Endodermal cell (in vitro differentiated cells): ENCODE measurements around the gene DCAF4. TPM values are rescaled to one million over a fixed set of nuclear protein-coding genes. Genes with fewer than 3 reads are reported as not detected.

Experiments
- DNase-seq: peaks from one replicate; pipeline ENCODE4 v3.0.0-alpha.2; 2017
- H3K27ac ChIP-seq: 2 replicates; pipeline ENCODE4 v1.5.1; 2013; ENCODE audit warnings: mild to moderate bottlenecking, low read depth, low read length, moderate library complexity
- H3K27me3 ChIP-seq: 2 replicates; pipeline ENCODE4 v1.6.1; 2013; ENCODE audit warnings: mild to moderate bottlenecking, low read length, moderate library complexity; ENCODE audit not compliant: insufficient read depth, control insufficient read depth, poor library complexity, severe bottlenecking
- H3K36me3 ChIP-seq: 2 replicates; pipeline ENCODE4 v1.7.0; 2013; ENCODE audit warnings: mild to moderate bottlenecking, low read length, moderate library complexity; ENCODE audit not compliant: control insufficient read depth, insufficient read depth
- H3K4me1 ChIP-seq: one replicate; pipeline ENCODE4 v1.7.0; 2013; ENCODE audit warnings: low read length; ENCODE audit not compliant: control insufficient read depth, insufficient read depth
- H3K4me3 ChIP-seq: 2 replicates; pipeline ENCODE4 v1.5.1; 2013; ENCODE audit warnings: mild to moderate bottlenecking, low read length, moderate library complexity
- H3K9ac ChIP-seq: 2 replicates; pipeline ENCODE4 v1.6.1; 2013; ENCODE audit warnings: mild to moderate bottlenecking, low read length, moderate library complexity; ENCODE audit not compliant: poor library complexity, severe bottlenecking; ENCODE audit errors: extremely low read depth
- H3K9me3 ChIP-seq: 2 replicates; pipeline ENCODE4 v1.6.1; 2013; ENCODE audit warnings: mild to moderate bottlenecking, low read length, moderate library complexity; ENCODE audit not compliant: control insufficient read depth
- H3K27ac Mint-ChIP-seq: 2 replicates; pipeline ENCODE4 v1.8.0; 2020; ENCODE audit warnings: mixed read lengths
- H3K27me3 Mint-ChIP-seq: 2 replicates; pipeline ENCODE4 v1.8.0; 2021; ENCODE audit warnings: mild to moderate bottlenecking, mixed read lengths; ENCODE audit not compliant: insufficient read depth
- H3K36me3 Mint-ChIP-seq: 2 replicates; pipeline ENCODE4 v1.8.0; 2020; ENCODE audit warnings: low read depth, mixed read lengths
- H3K4me1 Mint-ChIP-seq: 2 replicates; pipeline ENCODE4 v1.8.0; 2020; ENCODE audit warnings: mixed read lengths
- H3K4me3 Mint-ChIP-seq: 2 replicates; pipeline ENCODE4 v1.8.0; 2020; ENCODE audit warnings: mild to moderate bottlenecking, moderate library complexity, mixed read lengths
- H3K9me3 Mint-ChIP-seq: 2 replicates; pipeline ENCODE4 v1.8.0; 2020; ENCODE audit warnings: mild to moderate bottlenecking, mixed read lengths
- CTCF ChIP-seq: fragments of 200-600 bp; sonication (generic); conservative IDR thresholded peaks from 2 replicates; pipeline ENCODE4 v1.5.0; 2021; ENCODE audit warnings: antibody characterized with exemption, mild to moderate bottlenecking
- WGBS, 2 experiments: methylation state at CpG; one replicate each; pipeline versions ENCODE4 v1.1.5 to v1.1.7; 2013; ENCODE audit warnings: missing lambda C conversion rate in 2 of 2, mixed read lengths in 1 of 2; ENCODE audit not compliant: insufficient coverage in 1 of 2, insufficient read length in 1 of 2; 5-methylcytosine and 5-hydroxymethylcytosine counted together
- total RNA-seq, 2 donors: library from RNA; stranded (reverse); fragmentation: NEBNext Ultra II Directional in 1 of 2; extraction: Animal tissue kit (Norgen Biotek cat#: 25700) in 1 of 2; gene quantifications; 2 replicates in 1 of 2; 3 replicates in 1 of 2; pipeline ENCODE4 v1.2.1, GENCODE V29; 2021

The DCAF4 gene
- total RNA-seq, 2 donors from 2014 or later, result 16.4 to 17.7 TPM

GRCh38 chr14:72982146-72982708 is 56.0 kb downstream of the DCAF4 start:
- Histone ChIP-seq H3K9me3 (peaks cover 5% of the 10 kb centered on the region), H3K27me3 (no peaks in the 10 kb centered on the region), H3K36me3 (peaks cover 50% of the 10 kb centered on the region), H3K4me3 (no peak overlapping the region), H3K27ac (no peak overlapping the region), H3K9ac (no peak overlapping the region), H3K4me1 (no peaks in the 10 kb centered on the region)
- no peaks in the 10 kb centered on the region for H3K27me3 Mint-ChIP-seq
- H3K4me3 Mint-ChIP-seq, result no peak overlapping the region
- no peak for DNase-seq
- no peak for TF ChIP-seq CTCF
- H3K4me1 Mint-ChIP-seq, result peaks cover 5% of the 10 kb centered on the region
- peaks cover 52% of the 10 kb centered on the region for H3K36me3 Mint-ChIP-seq
- no peak overlapping the region for H3K27ac Mint-ChIP-seq
- WGBS, 2 experiments, result 92% methylated on average over 3 of the region's 3 CpGs; no CpG with 5 or more reads in 1 of the 2 experiments
- H3K9me3 Mint-ChIP-seq, result no peaks in the 10 kb centered on the region

- 89 to 100% methylated on average over 1 to 3 of the region's 3 CpGs for WGBS, 2 experiments
- Histone ChIP-seq H3K9me3 (peaks cover 5% of the 10 kb centered on the region), H3K4me3 (no peak overlapping the region), H3K9ac (no peak overlapping the region), H3K36me3 (peaks cover 49% of the 10 kb centered on the region), H3K4me1 (no peaks in the 10 kb centered on the region), H3K27ac (no peak overlapping the region), H3K27me3 (no peaks in the 10 kb centered on the region)
- no peak for TF ChIP-seq CTCF
- Mint-ChIP-seq H3K4me3 (no peak overlapping the region), H3K36me3 (peaks cover 43% of the 10 kb centered on the region), H3K27me3 (no peaks in the 10 kb centered on the region), H3K4me1 (no peaks in the 10 kb centered on the region), H3K9me3 (no peaks in the 10 kb centered on the region), H3K27ac (no peak overlapping the region)
- no peak for DNase-seq
These were observed 60.0 kb downstream of the DCAF4 start for GRCh38 chr14:72986214-72986613.

GRCh38 chr14:72986857-72987256 is 60.6 kb downstream of the DCAF4 start:
- TF ChIP-seq CTCF, result no peak

More at GRCh38 chr14:72986857-72987256, 60.6 kb downstream of the DCAF4 start:
- Histone ChIP-seq H3K36me3 (peaks cover 46% of the 10 kb centered on the region), H3K9ac (no peak overlapping the region), H3K27me3 (no peaks in the 10 kb centered on the region), H3K9me3 (peaks cover 5% of the 10 kb centered on the region), H3K27ac (no peak overlapping the region), H3K4me1 (no peaks in the 10 kb centered on the region), H3K4me3 (no peak overlapping the region)
- Mint-ChIP-seq H3K4me3 (no peak overlapping the region), H3K27me3 (no peaks in the 10 kb centered on the region), H3K9me3 (no peaks in the 10 kb centered on the region), H3K36me3 (peaks cover 43% of the 10 kb centered on the region), H3K4me1 (no peaks in the 10 kb centered on the region), H3K27ac (no peak overlapping the region)
- WGBS, 2 experiments, result 92 to 100% methylated on average over 2 of the region's 2 CpGs
- no peak for DNase-seq
